ENCODE measurements around the gene PTGIR.

- TF ChIP-seq CTCF (conservative IDR thresholded peaks at IDR 0.05; ENCODE audit: low read length) (no peak), EZH2phosphoT487 (IDR thresholded peaks at IDR 0.05; ENCODE audit: borderline replicate concordance) (no peak)
Observed at GRCh38 chr19:46606681-46607447, 18.0 kb downstream of the PTGIR start.
